Stomach smooth muscle (tissue), 2 donors: ENCODE measurements around the gene IRF2BP2.

Experiments used
- H3K27ac ChIP-seq: one replicate; pipeline ENCODE4 v1.7.0; 2013; ENCODE audit warnings: mild to moderate bottlenecking, low read length, inconsistent platforms
- H3K27me3 ChIP-seq, 2 donors: one replicate each; pipeline ENCODE4 v1.7.0; 2013; ENCODE audit warnings: low read length in 2 of 2; ENCODE audit not compliant: insufficient read depth in 2 of 2, control insufficient read depth in 1 of 2
- H3K36me3 ChIP-seq, 2 donors: one replicate each; pipeline ENCODE4 v1.7.0; 2013; ENCODE audit warnings: low read length in 2 of 2; ENCODE audit not compliant: control insufficient read depth in 2 of 2, insufficient read depth in 2 of 2
- H3K4me1 ChIP-seq: one replicate; pipeline ENCODE4 v1.7.0; 2013; ENCODE audit warnings: low read length; ENCODE audit not compliant: control insufficient read depth, insufficient read depth
- H3K4me3 ChIP-seq, 2 donors: one replicate each; pipeline ENCODE4 v1.7.0; 2013; ENCODE audit warnings: low read length in 2 of 2
- H3K9ac ChIP-seq, 2 donors: one replicate each; pipeline ENCODE4 v1.7.0; 2013; ENCODE audit warnings: low read length in 2 of 2, mild to moderate bottlenecking in 1 of 2
- H3K9me3 ChIP-seq, 2 donors: one replicate each; pipeline ENCODE4 v1.7.0; 2013; ENCODE audit warnings: low read length in 2 of 2; ENCODE audit not compliant: control insufficient read depth in 2 of 2
- donor health status: healthy.
- donor health status: Pancreatic carcinoma.

The IRF2BP2 gene

GRCh38 chr1:234579967-234580366 lies 30.0 kb downstream of the IRF2BP2 start:
- H3K36me3 ChIP-seq, result no peaks in the 10 kb centered on the region
- H3K4me1 ChIP-seq, result peaks cover 37% of the 10 kb centered on the region
- H3K9me3 ChIP-seq, result no peaks in the 10 kb centered on the region
- no peaks in the 10 kb centered on the region for H3K27me3 ChIP-seq
- no peak overlapping the region for H3K9ac ChIP-seq
- H3K27ac ChIP-seq, result no peak overlapping the region
- H3K4me3 ChIP-seq, result no peak overlapping the region

GRCh38 chr1:234578735-234579134 lies 31.2 kb downstream of the IRF2BP2 start:
- peaks cover 28% of the 10 kb centered on the region for H3K4me1 ChIP-seq
- no peaks in the 10 kb centered on the region for H3K27me3 ChIP-seq
- no peak overlapping the region for H3K9ac ChIP-seq
- no peaks in the 10 kb centered on the region for H3K36me3 ChIP-seq
- no peaks in the 10 kb centered on the region for H3K9me3 ChIP-seq
- no peak overlapping the region for H3K4me3 ChIP-seq
- no peak overlapping the region for H3K27ac ChIP-seq

GRCh38 chr1:234578087-234578486 lies 31.9 kb downstream of the IRF2BP2 start:
- H3K27me3 ChIP-seq, result no peaks in the 10 kb centered on the region
- H3K36me3 ChIP-seq, result no peaks in the 10 kb centered on the region
- H3K4me3 ChIP-seq, result no peak overlapping the region
- H3K9ac ChIP-seq, result no peak overlapping the region
- peaks cover 25% of the 10 kb centered on the region for H3K4me1 ChIP-seq
- no peak overlapping the region for H3K27ac ChIP-seq
- H3K9me3 ChIP-seq, result no peaks in the 10 kb centered on the region

- H3K9ac ChIP-seq, result no peak overlapping the region
These were observed 36.2 kb downstream of the IRF2BP2 start for GRCh38 chr1:234573711-234574299.

GRCh38 chr1:234572966-234573365 lies 37.0 kb downstream of the IRF2BP2 start:
- Histone ChIP-seq H3K27ac (peak overlapping the region; percentile 18), H3K9ac (no peak overlapping the region), H3K27me3 (no peaks in the 10 kb centered on the region), H3K9me3 (peaks cover 0 to 2% of the 10 kb centered on the region in 2 donors), H3K4me1 (peaks cover 9% of the 10 kb centered on the region), H3K4me3 (no peak overlapping the region), H3K36me3 (no peaks in the 10 kb centered on the region)

More at GRCh38 chr1:234573711-234574299, 36.2 kb downstream of the IRF2BP2 start:
- Histone ChIP-seq H3K4me1 (peaks cover 9% of the 10 kb centered on the region), H3K9me3 (peaks cover 0 to 2% of the 10 kb centered on the region in 2 donors), H3K4me3 (no peak overlapping the region), H3K36me3 (no peaks in the 10 kb centered on the region), H3K27me3 (no peaks in the 10 kb centered on the region), H3K27ac (no peak overlapping the region)

GRCh38 chr1:234571702-234572101 lies 38.3 kb downstream of the IRF2BP2 start:
- Histone ChIP-seq H3K4me3 (no peak overlapping the region), H3K27me3 (no peaks in the 10 kb centered on the region), H3K4me1 (peaks cover 9% of the 10 kb centered on the region), H3K9ac (no peak overlapping the region), H3K27ac (no peak overlapping the region), H3K36me3 (no peaks in the 10 kb centered on the region), H3K9me3 (peaks cover 0 to 2% of the 10 kb centered on the region in 2 donors)

- no peak overlapping the region for H3K9ac ChIP-seq
- H3K4me3 ChIP-seq, result no peak overlapping the region
- no peaks in the 10 kb centered on the region for H3K36me3 ChIP-seq
- H3K27ac ChIP-seq, result no peak overlapping the region
- peaks cover 0 to 2% of the 10 kb centered on the region in 2 donors for H3K9me3 ChIP-seq
- no peaks in the 10 kb centered on the region for H3K27me3 ChIP-seq
- H3K4me1 ChIP-seq, result peaks cover 9% of the 10 kb centered on the region
These were observed 39.5 kb downstream of the IRF2BP2 start for GRCh38 chr1:234570329-234571120.

GRCh38 chr1:234568345-234568744 lies 41.6 kb downstream of the IRF2BP2 start:
- H3K9ac ChIP-seq, result no peak overlapping the region
- no peak overlapping the region for H3K4me3 ChIP-seq
- peaks cover 13% of the 10 kb centered on the region for H3K4me1 ChIP-seq
- no peaks in the 10 kb centered on the region for H3K27me3 ChIP-seq
- H3K27ac ChIP-seq, result no peak overlapping the region
- H3K36me3 ChIP-seq, result no peaks in the 10 kb centered on the region
- peaks cover 0 to 2% of the 10 kb centered on the region in 2 donors for H3K9me3 ChIP-seq

GRCh38 chr1:234565132-234565531 lies 44.8 kb downstream of the IRF2BP2 start:
- Histone ChIP-seq H3K9ac (no peak overlapping the region), H3K27ac (no peak overlapping the region), H3K4me1 (peaks cover 18% of the 10 kb centered on the region), H3K36me3 (no peaks in the 10 kb centered on the region), H3K27me3 (no peaks in the 10 kb centered on the region), H3K9me3 (no peaks in the 10 kb centered on the region), H3K4me3 (no peak overlapping the region)

- no peaks in the 10 kb centered on the region for H3K9me3 ChIP-seq
- no peak overlapping the region for H3K4me3 ChIP-seq
- no peaks in the 10 kb centered on the region for H3K36me3 ChIP-seq
- H3K27me3 ChIP-seq, result no peaks in the 10 kb centered on the region
- H3K27ac ChIP-seq, result no peak overlapping the region
- H3K9ac ChIP-seq, result no peak overlapping the region
- H3K4me1 ChIP-seq, result peaks cover 18% of the 10 kb centered on the region
These were observed 45.6 kb downstream of the IRF2BP2 start for GRCh38 chr1:234564035-234565029.
